GM12891 (cell line): ENCODE data around the gene C1orf35.

Source experiments
- DNase-seq: peaks from one replicate; pipeline ENCODE4 v3.0.0; 2011; ENCODE audit warnings: low spot score; ENCODE audit not compliant: insufficient read length
- FAIRE-seq: peaks from 2 replicates; lab custom pipeline; 2011; peaks lifted over from hg19 to GRCh38; lab: Jason Lieb, UNC
- PAX5 ChIP-seq: IDR thresholded peaks from 2 replicates; pipeline ENCODE4 v1.6.1; 2011; ENCODE audit warnings: low read length, moderate library complexity, mild to moderate bottlenecking; ENCODE audit not compliant: insufficient read depth, severe bottlenecking
- POLR2A ChIP-seq: IDR thresholded peaks from 2 replicates; pipeline ENCODE4 v1.6.1; 2011; ENCODE audit warnings: low read depth, low read length, control low read depth
- POLR2AphosphoS5 ChIP-seq: IDR thresholded peaks from 2 replicates; pipeline ENCODE4 v1.6.1; 2011; ENCODE audit warnings: low read depth, low read length, control low read depth
- POU2F2 ChIP-seq: IDR thresholded peaks from 2 replicates; pipeline ENCODE4 v1.6.1; 2011; ENCODE audit warnings: low read depth, mild to moderate bottlenecking, control low read depth, low read length, moderate library complexity
- SPI1 ChIP-seq: IDR thresholded peaks from 2 replicates; pipeline ENCODE4 v1.6.1; 2011; ENCODE audit warnings: low read depth, low read length, control low read depth
- TAF1 ChIP-seq: IDR thresholded peaks from 2 replicates; pipeline ENCODE4 v1.6.1; 2011; ENCODE audit warnings: low read depth, low read length, control low read depth

The C1orf35 gene

DNA sequence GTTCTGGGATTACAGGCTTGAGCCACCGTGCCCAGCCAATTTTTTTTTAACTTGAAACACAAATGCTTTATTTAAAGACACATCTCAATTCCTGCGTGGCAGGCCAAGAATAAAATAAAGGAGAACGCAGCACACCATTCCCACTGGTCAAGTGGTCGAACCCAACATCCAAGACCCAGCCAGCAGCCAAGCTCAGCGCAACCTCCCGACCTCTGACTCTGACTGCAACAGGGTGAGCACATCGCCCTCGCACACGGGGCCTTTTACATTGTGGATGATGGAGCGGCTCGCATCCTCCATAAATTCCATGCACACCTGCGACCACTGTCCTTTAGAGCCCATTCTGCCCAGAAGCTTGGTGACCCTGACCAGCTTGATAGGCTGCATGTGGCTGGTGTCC, 31.5 kb upstream of the C1orf35 start:
- no peak for FAIRE-seq
- TF ChIP-seq PAX5 (no peak), TAF1 (no peak), POU2F2 (no peak), POLR2AphosphoS5 (no peak)

GRCh38 chr1:228131766-228132165, 28.6 kb upstream of the C1orf35 start:
- FAIRE-seq (no peak), DNase-seq (no peak)
- no peak for TF ChIP-seq TAF1

More for the DNA sequence above, 31.5 kb upstream of the C1orf35 start:
- DNase-seq, result no peak

DNA sequence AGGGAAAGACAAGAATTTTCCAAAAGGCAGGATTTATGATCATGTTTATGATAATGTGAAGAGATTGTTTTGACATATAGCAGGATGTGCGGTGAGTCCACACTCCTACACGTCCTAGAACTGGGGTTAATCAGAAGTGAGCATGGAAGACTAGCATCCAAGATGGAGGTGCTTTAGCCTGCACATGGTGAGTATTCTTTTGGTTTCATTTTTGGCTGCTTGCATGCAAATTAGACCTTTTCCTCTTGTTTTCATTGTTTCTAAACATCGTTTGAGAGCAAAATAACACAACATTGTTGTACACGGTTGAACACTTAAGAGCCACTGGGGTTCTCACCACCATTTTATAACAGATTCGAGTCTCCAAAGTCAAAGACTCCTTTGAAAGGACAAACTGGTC, 22.1 kb upstream of the C1orf35 start:
- peak; percentile 38 for FAIRE-seq
- TF ChIP-seq TAF1, result no peak
- no peak for TF ChIP-seq POLR2A
- TF ChIP-seq PAX5, result no peak
- no peak for TF ChIP-seq POLR2AphosphoS5
- no peak for TF ChIP-seq POU2F2
- no peak for TF ChIP-seq SPI1
- no peak for DNase-seq

- TF ChIP-seq TAF1 (no peak), POLR2A (no peak), POU2F2 (no peak), POLR2AphosphoS5 (no peak), SPI1 (no peak), PAX5 (no peak)
- no peak for DNase-seq
- FAIRE-seq, result no peak
These were observed 20.4 kb upstream of the C1orf35 start for GRCh38 chr1:228123505-228123904.

DNA sequence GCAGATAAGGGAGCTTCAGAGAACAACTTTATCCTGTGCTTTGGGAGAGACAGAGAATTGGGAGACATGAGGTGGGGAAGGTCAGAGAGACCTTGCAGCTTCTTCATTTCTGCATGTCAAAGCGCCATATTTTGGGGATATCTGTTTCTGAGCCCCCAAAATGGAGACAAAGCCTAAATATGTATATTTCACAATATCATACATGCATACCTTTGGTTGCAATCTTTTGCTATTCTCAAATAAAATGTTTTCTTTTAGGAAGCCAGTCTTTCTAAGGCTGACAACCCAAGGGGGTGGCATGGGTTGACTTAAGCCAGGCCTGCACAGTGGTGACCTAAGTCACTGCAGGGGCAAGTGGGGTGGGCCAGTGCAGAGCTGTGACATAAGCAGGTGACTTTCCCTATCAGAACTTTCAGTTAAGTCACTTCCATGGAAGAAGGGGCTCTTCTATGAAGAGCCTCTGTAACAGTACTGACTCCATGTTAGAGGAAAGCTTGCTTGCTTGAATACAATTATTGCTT, 19.9 kb upstream of the C1orf35 start:
- FAIRE-seq, result no peak
- DNase-seq, result no peak
- TF ChIP-seq POU2F2 (no peak), POLR2AphosphoS5 (no peak), TAF1 (no peak), PAX5 (no peak), POLR2A (no peak), SPI1 (no peak)

- peak; percentile 60 for TF ChIP-seq SPI1
- no peak for TF ChIP-seq PAX5
- FAIRE-seq, result peak; percentile 43
- no peak for DNase-seq
These were observed 17.8 kb upstream of the C1orf35 start for GRCh38 chr1:228120857-228121489.

- TF ChIP-seq POLR2AphosphoS5 (no peak), TAF1 (no peak), POU2F2 (no peak), POLR2A (no peak), PAX5 (no peak), SPI1 (no peak)
- FAIRE-seq (no peak), DNase-seq (no peak)
These were observed 17.2 kb upstream of the C1orf35 start for GRCh38 chr1:228120351-228120750.

GRCh38 chr1:228118040-228118439, 14.9 kb upstream of the C1orf35 start:
- TF ChIP-seq POU2F2 (no peak), TAF1 (no peak), PAX5 (no peak)
- FAIRE-seq (no peak), DNase-seq (no peak)

DNA sequence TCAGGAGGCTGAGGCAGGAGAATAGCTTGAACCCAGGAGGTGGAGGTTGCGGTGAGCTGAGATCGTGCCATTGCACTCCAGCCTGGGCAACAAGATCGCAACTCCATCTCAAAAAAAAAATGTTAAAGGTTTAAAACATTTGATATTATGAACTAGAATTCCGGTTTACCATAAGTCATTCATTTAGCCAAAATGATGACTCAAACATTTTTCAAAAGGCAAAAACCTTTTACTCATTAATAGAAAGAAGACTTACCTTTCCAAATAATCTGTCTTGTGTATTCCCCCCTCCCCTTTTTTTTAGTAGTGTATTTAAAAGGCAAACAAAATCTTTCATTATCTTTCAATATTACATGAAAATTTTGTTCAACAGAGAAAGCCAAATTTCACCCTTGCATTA, 14.2 kb upstream of the C1orf35 start:
- TF ChIP-seq POU2F2 (no peak), POLR2A (no peak), POLR2AphosphoS5 (no peak), TAF1 (no peak)
- no peak for FAIRE-seq

DNA sequence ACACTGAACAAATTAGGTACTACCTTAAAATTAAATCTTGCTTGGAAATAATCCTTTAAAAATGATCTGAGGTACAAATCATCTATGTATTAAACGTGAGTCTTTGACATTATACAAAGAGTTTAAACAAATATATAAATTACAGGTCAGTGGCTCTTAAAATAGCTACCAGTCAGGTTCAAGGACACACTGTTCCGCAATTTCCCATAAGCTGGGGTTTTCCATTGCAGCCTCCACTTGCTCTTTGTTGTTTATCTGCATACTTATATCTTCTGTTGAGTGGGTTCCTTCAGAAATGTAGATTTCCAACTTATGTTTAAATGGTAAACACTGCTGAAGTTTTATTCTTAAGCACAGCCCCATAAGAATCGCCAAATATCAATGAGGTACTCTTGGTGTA, 11.7 kb upstream of the C1orf35 start:
- FAIRE-seq, result no peak
- TF ChIP-seq POLR2A (no peak), POLR2AphosphoS5 (no peak), PAX5 (no peak), SPI1 (no peak), TAF1 (no peak), POU2F2 (no peak)
- no peak for DNase-seq

More for the DNA sequence above, 14.2 kb upstream of the C1orf35 start:
- no peak for DNase-seq

- DNase-seq, result no peak
These were observed 9.5 kb upstream of the C1orf35 start for GRCh38 chr1:228112617-228113016.

More at GRCh38 chr1:228112617-228113016, 9.5 kb upstream of the C1orf35 start:
- TF ChIP-seq POLR2AphosphoS5, result no peak
- TF ChIP-seq POLR2A, result no peak
- TF ChIP-seq PAX5, result no peak
- no peak for TF ChIP-seq SPI1
- TF ChIP-seq POU2F2, result no peak
- TF ChIP-seq TAF1, result no peak
- no peak for FAIRE-seq
